Neuron (in vitro differentiated cells): Measurements from ENCODE around the gene PKD2L1.
A peak's percentile ranks its signal among the peaks of the same experiment; 100 is the strongest.
"Not testable (repeated sequence)": the region's sequence is repeated elsewhere in the genome, so short reads cannot be mapped to it uniquely, and the experiment has no call there.

ENCODE experiments used
- H2AFZ ChIP-seq: one replicate; pipeline ENCODE4 v1.6.1; 2013; ENCODE audit warnings: low read depth, mild to moderate bottlenecking, inconsistent platforms, low read length, moderate library complexity
- H3K27me3 ChIP-seq: one replicate; pipeline ENCODE4 v1.6.1; 2013; ENCODE audit warnings: low read length; ENCODE audit not compliant: insufficient read depth
- H3K36me3 ChIP-seq: one replicate; pipeline ENCODE4 v1.6.1; 2013; ENCODE audit warnings: low read length; ENCODE audit not compliant: insufficient read depth
- H3K4me1 ChIP-seq: one replicate; pipeline ENCODE4 v1.6.1; 2013; ENCODE audit warnings: low read length; ENCODE audit not compliant: insufficient read depth
- H3K4me3 ChIP-seq: 2 replicates; pipeline ENCODE4 v1.5.1; 2013; ENCODE audit warnings: mild to moderate bottlenecking, low read length, moderate library complexity
- H3K9me3 ChIP-seq: one replicate; pipeline ENCODE4 v1.6.1; 2013; ENCODE audit warnings: low read length

PKD2L1 gene

DNA sequence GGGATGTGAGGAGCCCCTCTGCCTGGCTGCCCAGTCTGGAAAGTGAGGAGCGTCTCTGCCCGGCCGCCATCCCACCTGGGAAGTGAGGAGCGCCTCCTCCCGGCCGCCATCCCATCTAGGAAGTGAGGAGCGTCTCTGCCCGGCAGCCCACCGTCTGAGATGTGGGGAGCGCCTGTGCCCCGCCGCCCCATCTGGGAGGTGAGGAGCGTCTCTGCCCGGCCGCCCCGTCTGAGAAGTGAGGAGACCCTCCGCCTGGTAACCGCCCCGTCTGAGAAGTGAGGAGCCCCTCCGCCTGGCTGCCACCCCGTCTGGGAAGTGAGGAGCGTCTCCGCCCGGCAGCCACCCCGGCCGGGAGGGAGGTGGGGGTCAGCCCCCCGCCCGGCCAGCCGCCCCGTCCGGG, 53.1 kb downstream of the PKD2L1 start:
- not testable (repeated sequence) for H3K27me3 ChIP-seq, H3K4me3 ChIP-seq, H2AFZ ChIP-seq, H3K9me3 ChIP-seq, H3K4me1 ChIP-seq
- peaks cover 55% of the 10 kb centered on the region for H3K36me3 ChIP-seq

DNA sequence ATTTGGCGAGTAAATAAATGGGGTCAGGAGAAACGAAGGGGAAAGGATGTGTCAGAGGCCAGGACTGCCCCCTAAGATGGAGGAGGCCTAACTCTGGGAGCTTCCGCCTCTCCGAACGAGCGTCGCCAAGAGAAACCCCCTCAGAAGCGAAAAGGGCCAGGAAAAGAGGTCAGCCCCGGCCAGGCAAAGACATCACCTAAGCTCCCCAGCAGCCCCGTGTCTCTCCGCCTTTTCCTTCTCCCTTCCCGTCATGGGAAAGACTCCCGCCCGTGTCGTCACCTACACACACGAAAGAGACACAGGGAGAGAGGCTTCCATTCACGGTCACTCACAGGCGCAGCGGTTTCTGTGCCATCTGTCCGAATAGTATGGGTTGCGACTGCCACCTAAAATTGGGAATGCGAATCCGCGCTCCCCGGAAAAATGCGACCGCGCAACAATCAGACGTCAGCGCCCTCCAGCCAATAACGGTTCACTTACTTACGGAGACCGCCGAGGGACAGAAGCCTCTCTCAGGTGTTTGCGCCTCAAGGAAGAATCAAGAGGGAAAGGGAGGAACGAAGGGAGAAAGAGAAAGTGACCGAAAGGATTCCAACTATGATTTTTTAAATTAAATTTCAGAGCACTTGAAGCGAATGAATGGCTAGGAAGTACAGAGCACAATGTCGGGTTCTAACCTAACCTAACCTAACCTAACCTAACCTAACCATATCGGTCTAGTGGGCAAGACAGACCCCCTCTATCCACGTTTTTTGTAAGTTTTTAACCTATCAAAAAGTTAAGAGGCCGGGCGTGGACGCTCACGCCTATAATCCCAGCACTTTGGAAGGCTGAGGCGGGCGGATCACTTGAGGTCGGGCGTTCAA, 62.6 kb downstream of the PKD2L1 start, which contains the start of gene CWF19L1:
Gene CWF19L1, minus strand, starts transcription at position 400 of the 866 bp plus-strand sequence. Its CDS starts 45 bp downstream, at position 355.
- no peaks in the 10 kb centered on the region for H3K27me3 ChIP-seq
- H3K36me3 ChIP-seq: no peaks in the 10 kb centered on the region
- H3K4me3 ChIP-seq: peak within 1 kb of the TSS; percentile 82
- H3K4me1 ChIP-seq: peaks cover 5% of the 10 kb centered on the region
- peaks cover 2% of the 10 kb centered on the region for H3K9me3 ChIP-seq
- H2AFZ ChIP-seq: peak within 1 kb of the TSS; percentile 77

DNA sequence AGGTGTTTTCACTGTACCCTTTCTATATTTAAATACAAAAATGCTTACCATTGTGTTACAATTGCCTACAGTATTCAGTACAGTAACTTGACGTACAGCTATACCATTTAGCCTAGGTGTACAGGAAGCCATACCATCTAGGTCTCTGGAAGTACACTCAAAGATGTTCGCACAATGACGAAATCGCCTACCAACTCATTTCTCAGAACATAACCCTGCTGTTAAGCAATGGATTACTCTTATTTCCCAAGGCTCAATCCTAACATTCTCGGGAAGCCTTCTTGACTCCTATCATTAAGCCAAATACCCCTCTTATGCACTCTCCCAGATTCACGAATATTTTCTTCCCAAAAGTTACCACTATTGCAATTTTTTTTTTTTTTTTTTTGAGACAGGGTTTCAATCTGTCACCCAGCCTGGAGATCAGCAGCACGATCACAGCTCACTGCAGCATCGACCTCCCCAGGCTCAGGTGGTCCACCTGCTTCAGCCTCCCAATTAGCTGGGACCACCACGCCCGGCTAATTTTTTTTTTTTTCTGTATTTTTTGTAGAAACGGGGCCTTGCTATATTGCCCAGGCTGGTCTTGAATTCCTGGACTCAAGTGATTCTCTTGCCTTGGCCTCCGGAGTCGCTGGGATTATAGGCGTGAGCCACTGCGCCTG, 64.1 kb downstream of the PKD2L1 start:
- Histone ChIP-seq H2AFZ (no peak overlapping the region), H3K9me3 (no peaks in the 10 kb centered on the region), H3K36me3 (no peaks in the 10 kb centered on the region), H3K4me3 (peak overlapping the region; percentile 82), H3K27me3 (no peaks in the 10 kb centered on the region), H3K4me1 (peaks cover 5% of the 10 kb centered on the region)

DNA sequence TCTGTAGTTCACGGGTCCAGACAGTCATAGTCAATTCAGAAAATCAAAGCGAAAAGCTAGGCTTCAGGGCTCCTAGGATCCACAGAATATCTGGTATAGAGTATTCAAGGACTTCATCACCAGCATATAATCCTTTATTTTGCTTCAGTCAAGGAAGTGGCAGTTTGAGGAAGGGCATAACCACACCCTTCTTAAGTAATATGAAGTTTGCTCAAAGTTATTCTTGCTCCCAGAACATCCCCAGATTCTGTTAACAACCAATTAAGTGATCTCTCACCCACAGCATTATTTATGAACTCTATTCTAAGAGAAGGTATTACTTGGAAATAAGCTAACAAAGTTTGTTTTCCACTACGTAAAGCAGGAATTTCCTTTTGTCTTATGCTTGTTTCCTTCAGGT, 75.8 kb downstream of the PKD2L1 start:
- peaks cover 61% of the 10 kb centered on the region for H3K36me3 ChIP-seq
- no peak overlapping the region for H3K4me3 ChIP-seq
- H3K4me1 ChIP-seq: no peaks in the 10 kb centered on the region
- no peaks in the 10 kb centered on the region for H3K27me3 ChIP-seq
- no peak overlapping the region for H2AFZ ChIP-seq
- H3K9me3 ChIP-seq: no peaks in the 10 kb centered on the region

DNA sequence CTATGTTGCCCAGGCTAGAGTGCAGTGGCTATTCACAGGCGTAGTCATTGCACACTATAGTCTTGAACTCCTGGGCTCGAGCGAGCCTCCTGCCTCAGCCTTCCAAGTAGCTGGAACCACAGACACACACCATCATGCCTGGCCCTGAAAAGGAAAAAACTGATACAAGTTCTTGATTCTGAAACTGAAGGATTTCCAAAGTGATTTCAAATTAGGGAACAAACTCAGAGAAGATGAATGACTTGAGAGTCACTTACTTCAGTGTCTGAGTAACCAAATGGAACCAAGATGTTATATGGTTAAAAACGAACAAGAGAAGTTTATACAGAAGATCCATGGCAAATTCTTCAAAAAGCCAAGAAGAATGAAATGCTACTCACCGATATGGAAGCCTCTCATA, 77.0 kb downstream of the PKD2L1 start:
- H2AFZ ChIP-seq: no peak overlapping the region
- H3K9me3 ChIP-seq: no peaks in the 10 kb centered on the region
- H3K4me3 ChIP-seq: no peak overlapping the region
- no peaks in the 10 kb centered on the region for H3K4me1 ChIP-seq
- no peaks in the 10 kb centered on the region for H3K27me3 ChIP-seq
- peaks cover 68% of the 10 kb centered on the region for H3K36me3 ChIP-seq

DNA sequence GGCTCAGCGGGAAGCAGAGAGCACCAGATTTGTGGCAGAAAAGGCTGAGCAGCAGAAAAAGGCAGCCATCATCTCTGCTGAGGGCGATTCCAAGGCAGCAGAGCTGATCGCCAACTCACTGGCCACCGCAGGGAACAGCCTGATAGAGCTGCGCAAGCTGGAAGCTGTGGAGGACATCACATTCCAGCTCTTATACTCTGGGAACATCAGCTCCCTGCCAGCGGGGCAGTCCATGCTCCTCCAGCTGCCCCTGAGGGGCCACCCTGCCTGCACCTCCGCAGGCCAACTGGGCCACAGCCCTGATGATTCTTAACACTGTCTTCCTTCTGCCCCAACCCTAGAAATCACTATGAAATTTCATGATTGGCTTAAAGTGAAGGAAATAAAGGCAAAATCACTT, 81.2 kb downstream of the PKD2L1 start:
- Histone ChIP-seq H3K36me3 (peaks cover 73% of the 10 kb centered on the region), H2AFZ (no peak overlapping the region), H3K9me3 (no peaks in the 10 kb centered on the region), H3K4me3 (no peak overlapping the region), H3K27me3 (no peaks in the 10 kb centered on the region), H3K4me1 (no peaks in the 10 kb centered on the region)

DNA sequence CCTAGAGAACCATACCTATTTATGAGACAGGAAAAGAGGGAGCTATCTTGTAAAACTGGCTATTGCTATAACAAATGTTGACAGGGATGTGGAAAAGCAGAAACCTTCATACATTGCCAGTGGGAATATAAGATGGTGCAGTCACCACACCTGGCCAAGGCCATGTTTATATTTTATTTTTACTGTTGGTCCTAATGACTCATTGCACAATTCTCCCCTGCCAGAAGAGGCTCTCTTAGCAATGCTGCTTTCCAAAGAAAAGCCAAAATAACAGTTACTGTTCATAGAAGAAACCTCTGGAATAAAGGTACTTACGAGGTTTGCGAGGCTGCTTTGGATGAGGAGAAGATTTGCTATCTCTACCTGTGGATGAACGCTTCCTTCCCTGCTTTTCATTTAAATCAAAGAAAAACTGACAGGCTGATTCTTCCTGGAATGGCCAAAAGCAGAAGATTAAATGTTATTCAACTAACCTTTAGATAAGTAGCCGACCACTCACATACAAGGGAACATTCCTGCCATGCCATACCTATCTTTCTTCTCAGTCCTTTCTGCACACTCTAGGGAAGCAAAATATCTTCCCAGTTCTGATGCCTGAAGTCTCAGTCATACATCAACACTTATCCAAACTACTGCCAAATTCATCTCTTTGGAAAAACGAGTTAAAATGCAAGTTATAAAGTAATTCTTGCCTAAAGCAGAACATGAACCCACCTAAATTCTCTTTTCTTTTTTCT, 84.4 kb downstream of the PKD2L1 start:
- Histone ChIP-seq H3K9me3 (no peaks in the 10 kb centered on the region), H3K4me3 (no peak overlapping the region), H3K36me3 (peaks cover 77% of the 10 kb centered on the region), H2AFZ (no peak overlapping the region), H3K27me3 (no peaks in the 10 kb centered on the region), H3K4me1 (no peaks in the 10 kb centered on the region)

DNA sequence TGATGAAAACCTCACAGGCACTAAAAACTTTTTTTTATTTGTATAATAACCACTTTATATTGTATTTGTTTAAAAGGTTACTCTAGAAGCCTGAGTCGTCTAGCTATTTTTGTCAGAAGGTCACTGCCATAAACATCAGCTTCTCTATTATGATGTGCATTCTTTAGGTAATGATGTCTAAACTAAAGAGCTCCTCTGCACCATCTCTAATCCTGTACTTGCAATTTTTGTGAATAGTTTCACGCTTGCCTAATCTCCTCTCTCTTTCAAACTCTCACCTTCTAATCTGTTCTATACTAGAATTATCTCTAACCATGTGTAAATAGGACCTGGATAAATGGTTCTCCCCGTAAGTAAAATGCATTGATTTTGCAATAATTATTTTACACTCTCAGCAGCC, 90.2 kb downstream of the PKD2L1 start:
- peaks cover 64% of the 10 kb centered on the region for H3K36me3 ChIP-seq

DNA sequence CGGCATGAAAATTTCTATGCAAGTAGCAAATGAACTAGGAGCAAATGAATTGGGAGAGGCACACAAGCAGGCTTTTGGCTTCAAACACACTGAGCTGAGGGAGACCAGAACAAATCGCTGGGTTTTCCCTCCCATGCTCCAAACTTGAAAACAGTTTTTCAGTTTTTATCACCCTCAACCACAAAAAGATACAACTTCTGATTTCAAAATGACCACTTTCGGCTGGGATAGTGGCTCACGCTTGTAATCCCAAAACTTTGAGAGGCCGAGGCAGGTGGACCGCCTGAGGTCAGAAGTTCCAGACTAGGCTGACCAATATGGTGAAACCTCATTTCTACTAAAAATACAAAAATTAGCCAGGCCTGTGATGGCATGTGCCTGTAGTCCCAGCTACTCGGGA, 91.6 kb downstream of the PKD2L1 start:
- H3K36me3 ChIP-seq: peaks cover 66% of the 10 kb centered on the region
- no peaks in the 10 kb centered on the region for H3K4me1 ChIP-seq
- H3K27me3 ChIP-seq: no peaks in the 10 kb centered on the region
- no peaks in the 10 kb centered on the region for H3K9me3 ChIP-seq
- no peak overlapping the region for H2AFZ ChIP-seq
- no peak overlapping the region for H3K4me3 ChIP-seq

More for the DNA sequence above, 90.2 kb downstream of the PKD2L1 start:
- Histone ChIP-seq H2AFZ (no peak overlapping the region), H3K4me3 (no peak overlapping the region), H3K27me3 (no peaks in the 10 kb centered on the region), H3K9me3 (no peaks in the 10 kb centered on the region), H3K4me1 (no peaks in the 10 kb centered on the region)
